CD14-positive monocyte (primary cell): ENCODE results near the gene SPTB. TPM values are rescaled to one million over a fixed set of nuclear protein-coding genes. Genes with fewer than 3 reads are reported as not detected.

Experiments
- DNase-seq, 3 donors: peaks; one replicate each; pipeline ENCODE4 v3.0.0-alpha.2; 2011 to 2022
- H2AFZ ChIP-seq: 2 replicates; pipeline ENCODE4 v1.6.0; 2012; ENCODE audit warnings: mild to moderate bottlenecking, low read depth, low read length, inconsistent platforms; ENCODE audit not compliant: insufficient read depth, poor library complexity, severe bottlenecking
- H3K27ac ChIP-seq, 2 donors: 1 replicate in 1 of 2; 2 replicates in 1 of 2; pipeline ENCODE4 v1.5.1; 2012 to 2013; ENCODE audit warnings: low read length in 2 of 2, control low read depth in 1 of 2, inconsistent platforms in 1 of 2, low read depth in 1 of 2, mild to moderate bottlenecking in 1 of 2
- H3K27me3 ChIP-seq, 2 donors: one replicate each; pipeline versions ENCODE4 v1.6.0 to v1.6.1; 2011 to 2013; ENCODE audit warnings: low read length in 2 of 2; ENCODE audit not compliant: control insufficient read depth in 2 of 2, insufficient read depth in 2 of 2
- H3K36me3 ChIP-seq, 2 donors: replicated peaks in 1 of 2; 1 replicate in 1 of 2; 2 replicates in 1 of 2; pipeline versions ENCODE4 v1.5.1 to v1.6.1; 2012 to 2013; ENCODE audit warnings: low read length in 2 of 2, control low read depth in 1 of 2, inconsistent platforms in 1 of 2, mild to moderate bottlenecking in 1 of 2; ENCODE audit not compliant: insufficient read depth in 2 of 2, control insufficient read depth in 1 of 2
- H3K4me1 ChIP-seq, 2 donors: 1 replicate in 1 of 2; 2 replicates in 1 of 2; pipeline versions ENCODE4 v1.5.1 to v1.6.1; 2012 to 2013; ENCODE audit warnings: low read length in 2 of 2, control low read depth in 1 of 2, inconsistent platforms in 1 of 2, mild to moderate bottlenecking in 1 of 2, moderate library complexity in 1 of 2; ENCODE audit not compliant: insufficient read depth in 2 of 2, control insufficient read depth in 1 of 2
- H3K4me2 ChIP-seq: replicated peaks from 2 replicates; pipeline ENCODE3; 2012; ENCODE audit warnings: low read length, moderate library complexity, mild to moderate bottlenecking; ENCODE audit not compliant: poor library complexity, severe bottlenecking; ENCODE audit errors: extremely low read depth
- H3K4me3 ChIP-seq, 3 experiments: fragments of 200-600 bp in 1 of 3; sonication (generic) in 1 of 3; replicated peaks in 1 of 3; 1 replicate in 2 of 3; 2 replicates in 1 of 3; pipeline ENCODE4 v1.5.1; 2011 to 2013; ENCODE audit warnings: low read length in 3 of 3, mild to moderate bottlenecking in 3 of 3, control low read depth in 2 of 3, low read depth in 2 of 3, inconsistent platforms in 1 of 3, moderate library complexity in 1 of 3
- H3K79me2 ChIP-seq: 2 replicates; pipeline ENCODE4 v1.6.0; 2012; ENCODE audit warnings: mild to moderate bottlenecking, control low read depth, inconsistent platforms, low read length, moderate library complexity; ENCODE audit not compliant: insufficient read depth
- H3K9ac ChIP-seq: 2 replicates; pipeline ENCODE4 v1.6.0; 2017; ENCODE audit warnings: low read length, mild to moderate bottlenecking; ENCODE audit not compliant: insufficient read depth, poor library complexity, severe bottlenecking
- H3K9me3 ChIP-seq, 2 donors: replicated peaks in 1 of 2; 1 replicate in 1 of 2; 2 replicates in 1 of 2; pipeline versions ENCODE4 v1.5.1 to v1.6.1; 2012 to 2013; ENCODE audit warnings: low read length in 2 of 2, control low read depth in 1 of 2; ENCODE audit not compliant: control insufficient read depth in 1 of 2, insufficient read depth in 1 of 2
- H4K20me1 ChIP-seq: 2 replicates; pipeline ENCODE4 v1.6.0; 2012; ENCODE audit warnings: mild to moderate bottlenecking, low read length, control low read depth, moderate library complexity; ENCODE audit not compliant: insufficient read depth
- H3K27ac Mint-ChIP-seq, 7 donors: one replicate each; pipeline ENCODE4 v1.8.0; 2020; ENCODE audit warnings: mild to moderate bottlenecking in 7 of 7, mixed read lengths in 7 of 7, moderate library complexity in 6 of 7, inconsistent platforms in 2 of 7
- H3K27me3 Mint-ChIP-seq, 3 donors: one replicate each; pipeline ENCODE4 v1.8.0; 2021 to 2022; ENCODE audit warnings: low read depth in 3 of 3, mild to moderate bottlenecking in 3 of 3, mixed read lengths in 3 of 3, moderate library complexity in 3 of 3, inconsistent platforms in 1 of 3
- H3K36me3 Mint-ChIP-seq, 2 donors: one replicate each; pipeline ENCODE4 v1.8.0; 2020; ENCODE audit warnings: mixed read lengths in 2 of 2, inconsistent platforms in 1 of 2, mild to moderate bottlenecking in 1 of 2
- H3K4me1 Mint-ChIP-seq: one replicate; pipeline ENCODE4 v1.8.0; 2020; ENCODE audit warnings: mild to moderate bottlenecking, mixed read lengths
- H3K4me3 Mint-ChIP-seq, 2 donors: one replicate each; pipeline ENCODE4 v1.8.0; 2020; ENCODE audit warnings: mild to moderate bottlenecking in 2 of 2, mixed read lengths in 2 of 2, moderate library complexity in 1 of 2
- H3K9me3 Mint-ChIP-seq, 7 donors: one replicate each; pipeline ENCODE4 v1.8.0; 2020 to 2022; ENCODE audit warnings: mixed read lengths in 7 of 7, mild to moderate bottlenecking in 6 of 7, moderate library complexity in 6 of 7, inconsistent platforms in 2 of 7
- WGBS: methylation state at CpG from one replicate; pipeline ENCODE4 v1.1.5; 2013; ENCODE audit warnings: missing lambda C conversion rate; ENCODE audit not compliant: insufficient coverage; 5-methylcytosine and 5-hydroxymethylcytosine counted together
- intact Hi-C, 2 donors: fragments of 100-400 bp; cut with micrococcal nuclease; formaldehyde crosslinking; loops; one replicate each; pipeline versions ENCODE4 v1.15.0 to v1.15.1; 2023
- polyA plus RNA-seq, 3 donors: library from polyadenylated mRNA; depleted of rRNA in 1 of 3; unstranded in 2 of 3; stranded (reverse) in 1 of 3; fragments of 300-500 nt in 2 of 3; fragments of >200 nt in 1 of 3; fragmentation: Illumina TruSeq in 2 of 3; gene quantifications; 1 replicate in 2 of 3; 2 replicates in 1 of 3; pipeline ENCODE4 v1.2.3, GENCODE V29; 2012 to 2021
- TF ChIP-seq, protein P1 (sequence below): fragments of 200-600 bp; IDR thresholded peaks from one replicate; pipeline ENCODE4 v1.8.0; 2022; ENCODE audit warnings: antibody characterized with exemption, mild to moderate bottlenecking

SPTB gene
- polyA plus RNA-seq, 3 donors: not detected

DNA sequence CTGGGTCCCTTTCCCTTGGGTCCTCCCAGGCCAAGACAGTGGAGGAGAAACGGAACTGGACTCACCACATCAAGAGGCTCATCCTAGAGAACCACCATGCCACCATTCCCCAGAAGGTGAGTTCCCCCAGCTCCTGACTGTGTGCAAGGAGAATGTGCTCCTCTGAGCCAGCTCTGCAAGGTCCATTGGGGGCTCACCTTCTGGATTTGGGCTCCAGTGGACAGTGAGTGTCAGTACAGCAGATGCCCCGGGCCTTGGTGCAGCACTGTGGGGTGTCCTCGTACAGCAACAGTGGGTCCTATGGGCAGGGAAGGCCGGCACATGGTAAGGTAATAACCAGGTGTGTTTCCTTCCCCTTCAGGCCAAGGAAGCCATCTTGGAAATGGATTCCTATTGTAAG lies 147.6 kb downstream of the SPTB start:
- no peak for DNase-seq
- H3K79me2 ChIP-seq: no peaks in the 10 kb centered on the region

DNA sequence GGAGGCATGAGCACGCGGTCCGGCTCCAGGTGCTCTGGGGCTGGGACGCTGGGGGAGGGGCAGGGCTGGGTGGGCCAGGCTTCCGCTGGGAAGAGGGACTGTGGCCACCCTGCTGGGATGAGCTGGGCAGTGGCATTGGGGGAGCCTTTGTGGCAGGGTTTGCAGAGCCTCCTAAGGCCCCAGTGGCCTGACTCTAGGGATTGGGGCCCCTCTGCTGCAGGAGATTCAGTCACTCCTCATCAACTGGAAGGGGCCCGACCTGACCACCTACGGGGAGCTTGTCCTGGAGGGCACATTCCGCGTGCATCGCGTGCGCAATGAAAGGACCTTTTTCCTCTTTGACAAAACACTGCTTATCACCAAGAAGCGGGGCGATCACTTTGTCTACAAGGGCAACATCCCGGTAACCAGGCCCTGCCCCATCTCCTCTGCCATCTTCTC lies 148.5 kb downstream of the SPTB start:
- H3K36me3 Mint-ChIP-seq: peaks cover 69 to 85% of the 10 kb centered on the region in 2 donors
- H3K79me2 ChIP-seq: no peaks in the 10 kb centered on the region
- no peaks in the 10 kb centered on the region for H3K9me3 Mint-ChIP-seq
- TF ChIP-seq, protein P1, sequence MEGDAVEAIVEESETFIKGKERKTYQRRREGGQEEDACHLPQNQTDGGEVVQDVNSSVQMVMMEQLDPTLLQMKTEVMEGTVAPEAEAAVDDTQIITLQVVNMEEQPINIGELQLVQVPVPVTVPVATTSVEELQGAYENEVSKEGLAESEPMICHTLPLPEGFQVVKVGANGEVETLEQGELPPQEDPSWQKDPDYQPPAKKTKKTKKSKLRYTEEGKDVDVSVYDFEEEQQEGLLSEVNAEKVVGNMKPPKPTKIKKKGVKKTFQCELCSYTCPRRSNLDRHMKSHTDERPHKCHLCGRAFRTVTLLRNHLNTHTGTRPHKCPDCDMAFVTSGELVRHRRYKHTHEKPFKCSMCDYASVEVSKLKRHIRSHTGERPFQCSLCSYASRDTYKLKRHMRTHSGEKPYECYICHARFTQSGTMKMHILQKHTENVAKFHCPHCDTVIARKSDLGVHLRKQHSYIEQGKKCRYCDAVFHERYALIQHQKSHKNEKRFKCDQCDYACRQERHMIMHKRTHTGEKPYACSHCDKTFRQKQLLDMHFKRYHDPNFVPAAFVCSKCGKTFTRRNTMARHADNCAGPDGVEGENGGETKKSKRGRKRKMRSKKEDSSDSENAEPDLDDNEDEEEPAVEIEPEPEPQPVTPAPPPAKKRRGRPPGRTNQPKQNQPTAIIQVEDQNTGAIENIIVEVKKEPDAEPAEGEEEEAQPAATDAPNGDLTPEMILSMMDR: no peak
- no peaks in the 10 kb centered on the region for H3K9me3 ChIP-seq
- H3K4me3 ChIP-seq: no peak overlapping the region
- H3K4me1 Mint-ChIP-seq: peaks cover 4% of the 10 kb centered on the region
- H2AFZ ChIP-seq: no peak overlapping the region
- no peak overlapping the region for H3K9ac ChIP-seq
- H3K36me3 ChIP-seq: peaks cover 58 to 70% of the 10 kb centered on the region in 2 donors
- intact Hi-C loops: no loop called here
- H4K20me1 ChIP-seq: peaks cover 13% of the 10 kb centered on the region
- H3K27ac Mint-ChIP-seq: peak overlapping the region in 1 of 7 donors; percentile 25
- no peak overlapping the region for H3K4me3 Mint-ChIP-seq
- no peak for DNase-seq
- no peak overlapping the region for H3K27ac ChIP-seq
- H3K4me1 ChIP-seq: no peaks in the 10 kb centered on the region
- H3K27me3 ChIP-seq: no peaks in the 10 kb centered on the region
- peaks cover 0 to 2% (median 0%) of the 10 kb centered on the region in 3 donors for H3K27me3 Mint-ChIP-seq
- H3K4me2 ChIP-seq: no peak overlapping the region
- 97% methylated on average over 7 of the region's 15 CpGs for WGBS

More for the DNA sequence above, 147.6 kb downstream of the SPTB start:
- Mint-ChIP-seq H3K27ac (peak overlapping the region in 1 of 7 donors; percentile 20), H3K27me3 (peaks cover 0 to 2% (median 0%) of the 10 kb centered on the region in 3 donors), H3K36me3 (peaks cover 72 to 93% of the 10 kb centered on the region in 2 donors), H3K4me3 (no peak overlapping the region), H3K9me3 (no peaks in the 10 kb centered on the region), H3K4me1 (peaks cover 4% of the 10 kb centered on the region)
- Histone ChIP-seq H3K27me3 (no peaks in the 10 kb centered on the region), H3K36me3 (peaks cover 65 to 79% of the 10 kb centered on the region in 2 donors), H3K27ac (no peak overlapping the region), H3K9me3 (no peaks in the 10 kb centered on the region), H3K4me1 (no peaks in the 10 kb centered on the region), H2AFZ (no peak overlapping the region), H3K4me2 (no peak overlapping the region), H4K20me1 (peaks cover 4% of the 10 kb centered on the region), H3K4me3 (no peak overlapping the region), H3K9ac (no peak overlapping the region)
- TF ChIP-seq, protein P1: no peak
- intact Hi-C loops: no loop called here
- whole genome bisulfite sequencing: 80% methylated on average over 1 of the region's 4 CpGs
